Liver (tissue), 3 donors: ENCODE results near the gene TP53.

Experiments
- CTCF ChIP-seq: fragments of 150-350 bp; IDR thresholded peaks from 2 replicates; pipeline ENCODE4 v1.5.1; 2017; ENCODE audit warnings: improper control_type of control experiment, low read depth, low read length; ENCODE audit not compliant: missing input control
- FOXA1 ChIP-seq: IDR thresholded peaks from 2 replicates; pipeline ENCODE4 v1.6.1; 2016; ENCODE audit warnings: antibody characterized with exemption
- GABPA ChIP-seq, 2 donors: IDR thresholded peaks in 1 of 2; conservative IDR thresholded peaks in 1 of 2; 2 replicates each; pipeline ENCODE4 v1.6.1; 2016; ENCODE audit warnings: antibody characterized with exemption in 2 of 2, mild to moderate bottlenecking in 1 of 2, moderate library complexity in 1 of 2
- JUND ChIP-seq, 2 donors: IDR thresholded peaks; 2 replicates each; pipeline ENCODE4 v1.6.1; 2016; ENCODE audit warnings: antibody characterized with exemption in 2 of 2
- MAX ChIP-seq: IDR thresholded peaks from 2 replicates; pipeline ENCODE4 v1.6.1; 2016; ENCODE audit warnings: antibody characterized with exemption
- NR2F2 ChIP-seq: IDR thresholded peaks from 2 replicates; pipeline ENCODE4 v1.6.1; 2016; ENCODE audit warnings: antibody characterized with exemption
- REST ChIP-seq: IDR thresholded peaks from 2 replicates; pipeline ENCODE4 v1.6.1; 2016; ENCODE audit warnings: antibody characterized with exemption, mild to moderate bottlenecking
- SP1 ChIP-seq: IDR thresholded peaks from 2 replicates; pipeline ENCODE4 v1.6.1; 2018; ENCODE audit warnings: antibody characterized with exemption, mild to moderate bottlenecking
- YY1 ChIP-seq: IDR thresholded peaks from 2 replicates; pipeline ENCODE4 v1.6.1; 2016; ENCODE audit warnings: antibody characterized with exemption, mild to moderate bottlenecking
- ZBTB33 ChIP-seq: IDR thresholded peaks from 2 replicates; pipeline ENCODE4 v1.6.1; 2016; ENCODE audit warnings: antibody characterized with exemption
- TF ChIP-seq, protein P1 (sequence below): IDR thresholded peaks from 2 replicates; pipeline ENCODE4 v1.6.1; 2016; ENCODE audit warnings: antibody characterized with exemption
- donor health status: healthy.
- donor health status: healthy.

- TF ChIP-seq FOXA1 (no peak), CTCF (no peak), SP1 (no peak), MAX (no peak), YY1 (no peak), JUND (IDR thresholded peaks at IDR 0.05) (no peak), NR2F2 (no peak), ZBTB33 (no peak), GABPA (IDR thresholded peaks at IDR 0.05 in 1 of 2, conservative IDR thresholded peaks at IDR 0.05 in 1 of 2) (no peak), REST (no peak)
- TF ChIP-seq, protein P1, sequence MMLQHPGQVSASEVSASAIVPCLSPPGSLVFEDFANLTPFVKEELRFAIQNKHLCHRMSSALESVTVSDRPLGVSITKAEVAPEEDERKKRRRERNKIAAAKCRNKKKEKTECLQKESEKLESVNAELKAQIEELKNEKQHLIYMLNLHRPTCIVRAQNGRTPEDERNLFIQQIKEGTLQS: no peak
These were observed 34.6 kb downstream of the TP53 start for GRCh38 chr17:7652388-7653356.
